Thyroid gland (tissue), 4 donors: Measurements from ENCODE around the gene IP6K3. TPM values are rescaled to one million over a fixed set of nuclear protein-coding genes. Genes with fewer than 3 reads are reported as not detected.

Source experiments
- DNase-seq, 2 donors: peaks; one replicate each; pipeline ENCODE4 v3.0.0-alpha.2; 2019
- H3K27ac ChIP-seq, 3 donors: fragments of 200-600 bp; sonication (generic); 1 replicate in 2 of 3; 2 replicates in 1 of 3; pipeline ENCODE4 v1.5.1; 2016 to 2019; ENCODE audit warnings: mild to moderate bottlenecking in 1 of 3, moderate library complexity in 1 of 3
- H3K27me3 ChIP-seq: fragments of 200-600 bp; sonication (generic); one replicate; pipeline ENCODE4 v1.5.1; 2019
- H3K36me3 ChIP-seq, 2 donors: fragments of 200-600 bp; sonication (generic); one replicate each; pipeline ENCODE4 v1.5.1; 2016 to 2019
- H3K4me1 ChIP-seq, 2 donors: fragments of 200-600 bp; sonication (generic); one replicate each; pipeline ENCODE4 v1.5.1; 2017 to 2019
- H3K4me3 ChIP-seq, 3 donors: fragments of 200-600 bp; sonication (generic); replicated peaks in 1 of 3; 1 replicate in 2 of 3; 2 replicates in 1 of 3; pipeline ENCODE4 v1.5.1; 2016; ENCODE audit warnings: mild to moderate bottlenecking in 1 of 3
- H3K9me3 ChIP-seq: fragments of 200-600 bp; sonication (generic); one replicate; pipeline ENCODE4 v1.5.1; 2017
- POLR2A ChIP-seq, 2 donors: fragments of 450-650 bp; IDR thresholded peaks; one replicate each; pipeline ENCODE4 v1.6.1; 2017; ENCODE audit warnings: antibody characterized with exemption in 2 of 2, mild to moderate bottlenecking in 2 of 2, moderate library complexity in 1 of 2
- whole genome bisulfite sequencing, 2 donors: methylation state at CpG; one replicate each; pipeline ENCODE4 v1.1.5; 2017; 5-methylcytosine and 5-hydroxymethylcytosine counted together
- intact Hi-C: fragments of 100-400 bp; cut with DNase I; formaldehyde crosslinking; loops from one replicate; pipeline ENCODE4 v1.15.1; 2023
- total RNA-seq, 4 donors: library from RNA; depleted of rRNA; stranded (reverse); fragments of >200 nt; gene quantifications; one replicate each; pipeline ENCODE4 v1.2.3, GENCODE V29; 2016
- TF ChIP-seq, protein P1 (sequence below), 6 experiments: fragments of 200-600 bp in 3 of 6; fragments of 450-650 bp in 3 of 6; sonication (generic) in 3 of 6; IDR thresholded peaks; one replicate each; pipeline ENCODE4 v1.5.1; 2016 to 2019; ENCODE audit warnings: antibody characterized with exemption in 6 of 6, mild to moderate bottlenecking in 2 of 6, inconsistent platforms in 1 of 6, moderate library complexity in 1 of 6

The IP6K3 gene
- total RNA-seq, 4 donors from 2014 or later: 7.9 to 20.5 (median 17.1) TPM

- intact Hi-C loops: no loop called here
- no peaks in the 10 kb centered on the region for H3K36me3 ChIP-seq
- H3K27ac ChIP-seq: peak overlapping the region; percentile 83 to 87 (median 84)
- H3K9me3 ChIP-seq: no peaks in the 10 kb centered on the region
- TF ChIP-seq POLR2A (IDR thresholded peaks at IDR 0.05): no peak
- TF ChIP-seq, protein P1, sequence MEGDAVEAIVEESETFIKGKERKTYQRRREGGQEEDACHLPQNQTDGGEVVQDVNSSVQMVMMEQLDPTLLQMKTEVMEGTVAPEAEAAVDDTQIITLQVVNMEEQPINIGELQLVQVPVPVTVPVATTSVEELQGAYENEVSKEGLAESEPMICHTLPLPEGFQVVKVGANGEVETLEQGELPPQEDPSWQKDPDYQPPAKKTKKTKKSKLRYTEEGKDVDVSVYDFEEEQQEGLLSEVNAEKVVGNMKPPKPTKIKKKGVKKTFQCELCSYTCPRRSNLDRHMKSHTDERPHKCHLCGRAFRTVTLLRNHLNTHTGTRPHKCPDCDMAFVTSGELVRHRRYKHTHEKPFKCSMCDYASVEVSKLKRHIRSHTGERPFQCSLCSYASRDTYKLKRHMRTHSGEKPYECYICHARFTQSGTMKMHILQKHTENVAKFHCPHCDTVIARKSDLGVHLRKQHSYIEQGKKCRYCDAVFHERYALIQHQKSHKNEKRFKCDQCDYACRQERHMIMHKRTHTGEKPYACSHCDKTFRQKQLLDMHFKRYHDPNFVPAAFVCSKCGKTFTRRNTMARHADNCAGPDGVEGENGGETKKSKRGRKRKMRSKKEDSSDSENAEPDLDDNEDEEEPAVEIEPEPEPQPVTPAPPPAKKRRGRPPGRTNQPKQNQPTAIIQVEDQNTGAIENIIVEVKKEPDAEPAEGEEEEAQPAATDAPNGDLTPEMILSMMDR (IDR thresholded peaks at IDR 0.05): no peak
- H3K4me1 ChIP-seq: peaks cover 37 to 41% of the 10 kb centered on the region in 2 donors
- no peaks in the 10 kb centered on the region for H3K27me3 ChIP-seq
- no peak for DNase-seq
- 73 to 76% methylated on average over 7 of the region's 7 CpGs for WGBS, 2 donors
- peak overlapping the region in 2 of 3 donors; percentile 0 to 43 for H3K4me3 ChIP-seq
These were observed 1.2 kb downstream of the IP6K3 start for GRCh38 chr6:33745548-33745947.

GRCh38 chr6:33744895-33745546, 1.7 kb downstream of the IP6K3 start:
- H3K9me3 ChIP-seq: no peaks in the 10 kb centered on the region
- H3K4me1 ChIP-seq: peaks cover 37 to 41% of the 10 kb centered on the region in 2 donors
- DNase-seq: peak in 1 of 2 donors; percentile 60
- TF ChIP-seq, protein P1 (IDR thresholded peaks at IDR 0.05): no peak
- TF ChIP-seq POLR2A (IDR thresholded peaks at IDR 0.05): no peak
- H3K27ac ChIP-seq: peak overlapping the region; percentile 83 to 87 (median 84)
- no peaks in the 10 kb centered on the region for H3K36me3 ChIP-seq
- no peak overlapping the region for H3K4me3 ChIP-seq
- H3K27me3 ChIP-seq: no peaks in the 10 kb centered on the region
- intact Hi-C loops: no loop called here
- WGBS, 2 donors: 40 to 56% methylated on average over 11 to 12 of the region's 13 CpGs

- H3K36me3 ChIP-seq: no peaks in the 10 kb centered on the region
- 34 to 35% methylated on average over 9 to 11 of the region's 11 CpGs for WGBS, 2 donors
- H3K4me3 ChIP-seq: no peak overlapping the region
- H3K4me1 ChIP-seq: peaks cover 37 to 41% of the 10 kb centered on the region in 2 donors
- H3K9me3 ChIP-seq: no peaks in the 10 kb centered on the region
- no peaks in the 10 kb centered on the region for H3K27me3 ChIP-seq
- DNase-seq: peak; percentile 76 to 80
- TF ChIP-seq POLR2A (IDR thresholded peaks at IDR 0.05): no peak
- TF ChIP-seq, protein P1 (IDR thresholded peaks at IDR 0.05): peak; percentile 79 to 98 (median 91)
- H3K27ac ChIP-seq: peak overlapping the region; percentile 83 to 87 (median 84)
- intact Hi-C loops: no loop called here
These were observed 2.5 kb downstream of the IP6K3 start for GRCh38 chr6:33744001-33744848.

DNA sequence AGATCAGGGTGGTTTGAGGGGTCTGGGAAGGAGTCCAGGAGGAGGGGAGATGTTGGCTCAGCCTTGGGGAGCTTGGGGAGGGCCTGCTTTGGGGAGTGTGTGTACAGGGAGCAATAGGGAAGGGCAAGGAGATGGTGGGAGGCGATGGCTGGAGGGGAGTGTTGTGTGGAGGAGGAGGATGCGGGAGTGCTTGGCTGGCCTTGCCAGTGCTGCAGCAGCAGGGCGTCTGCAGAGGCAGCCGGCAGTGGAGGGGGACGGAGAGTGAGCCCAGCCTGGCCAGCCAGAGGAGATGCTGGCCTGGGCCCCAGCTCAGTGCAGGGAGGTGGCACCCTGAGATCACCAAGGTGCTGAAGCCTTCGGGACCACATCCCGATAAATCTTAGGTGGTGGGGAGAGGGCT, 3.9 kb downstream of the IP6K3 start:
- Histone ChIP-seq H3K9me3 (no peaks in the 10 kb centered on the region), H3K4me1 (peaks cover 33 to 34% of the 10 kb centered on the region in 2 donors), H3K36me3 (no peaks in the 10 kb centered on the region), H3K27ac (no peak overlapping the region), H3K4me3 (no peak overlapping the region), H3K27me3 (no peaks in the 10 kb centered on the region)
- DNase-seq: peak; percentile 36 to 44
- TF ChIP-seq POLR2A (IDR thresholded peaks at IDR 0.05): no peak
- TF ChIP-seq, protein P1 (IDR thresholded peaks at IDR 0.05): no peak
- intact Hi-C loops: no loop called here
- 48 to 51% methylated on average over 7 of the region's 7 CpGs for WGBS, 2 donors

DNA sequence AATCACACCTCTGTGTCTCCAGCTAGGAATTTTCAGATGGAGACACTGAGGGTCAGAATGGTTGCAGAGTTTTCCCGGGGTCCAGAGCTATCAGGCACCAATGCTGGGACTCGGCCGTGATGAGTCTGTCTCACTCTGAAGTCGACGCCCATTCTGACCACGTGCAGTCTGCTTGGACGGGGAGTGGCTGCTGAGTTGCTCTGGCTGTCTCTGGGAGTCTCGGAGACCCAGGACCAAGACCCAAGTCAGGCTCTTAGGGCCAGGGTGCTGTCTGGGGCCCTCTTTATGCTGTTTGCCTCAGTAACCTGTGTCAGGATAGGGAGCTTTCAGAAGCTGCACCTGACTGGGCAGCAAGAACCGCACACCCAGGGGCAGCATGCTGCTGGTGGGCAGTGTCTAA, 4.6 kb downstream of the IP6K3 start:
- TF ChIP-seq POLR2A (IDR thresholded peaks at IDR 0.05): no peak
- intact Hi-C loops: no loop called here
- Histone ChIP-seq H3K27ac (no peak overlapping the region), H3K9me3 (no peaks in the 10 kb centered on the region), H3K4me1 (peaks cover 26 to 27% of the 10 kb centered on the region in 2 donors), H3K27me3 (no peaks in the 10 kb centered on the region), H3K4me3 (no peak overlapping the region), H3K36me3 (peaks cover 0 to 4% of the 10 kb centered on the region in 2 donors)
- no peak for DNase-seq
- WGBS, 2 donors: 77% methylated on average over 7 to 8 of the region's 9 CpGs
